HL-60/S4 treated with phorbol 12-myristate 13-acetate at 8.2 ng/mL for 4 days and 3 days (cell line): ENCODE measurements around the gene SLC35C1.

Experiments used
- in situ Hi-C: fragments of 300-500 bp; cut with MboI; formaldehyde crosslinking; loops from 2 replicates; pipeline ENCODE4 v1.15.0; 2022; ENCODE audit warnings: low sequenced_read_pairs

Gene SLC35C1

GRCh38 chr11:45804761-45805304, at the start of gene SLC35C1:
TSS of gene SLC35C1 (plus strand) at chr11:45805149. CDS start at chr11:45805802, 653 bp downstream.
- in situ Hi-C loops, result no loop called here

GRCh38 chr11:45755281-45755859, 49.6 kb upstream of the SLC35C1 start:
- in situ Hi-C loops, result no loop called here

GRCh38 chr11:45756384-45757010, 48.5 kb upstream of the SLC35C1 start:
- in situ Hi-C loops, result no loop called here

- in situ Hi-C loops, result no loop called here
These were observed 47.3 kb upstream of the SLC35C1 start for GRCh38 chr11:45757672-45758071.

GRCh38 chr11:45761659-45762058, 43.3 kb upstream of the SLC35C1 start:
- in situ Hi-C loops, result no loop called here

GRCh38 chr11:45765107-45765668, 39.8 kb upstream of the SLC35C1 start:
- in situ Hi-C loops, result no loop called here

GRCh38 chr11:45765836-45766235, 39.1 kb upstream of the SLC35C1 start:
- in situ Hi-C loops, result no loop called here

- in situ Hi-C loops, result no loop called here
These were observed 38.5 kb upstream of the SLC35C1 start for GRCh38 chr11:45766469-45766868.

- in situ Hi-C loops, result no loop called here
These were observed 36.5 kb upstream of the SLC35C1 start for GRCh38 chr11:45768486-45768885.

GRCh38 chr11:45769960-45770359, 35.0 kb upstream of the SLC35C1 start:
- in situ Hi-C loops, result loop anchor here (10.0 kb wide), 1 partner anchor 395 kb away; no protein-coding TSS in a partner anchor

- in situ Hi-C loops, result loop anchor here (10.0 kb wide), 1 partner anchor 396 kb away; no protein-coding TSS in a partner anchor
These were observed 33.8 kb upstream of the SLC35C1 start for GRCh38 chr11:45771193-45771565.

GRCh38 chr11:45771566-45772448, 33.1 kb upstream of the SLC35C1 start:
- in situ Hi-C loops, result loop anchor here (10.0 kb wide), 1 partner anchor 397 kb away; no protein-coding TSS in a partner anchor

GRCh38 chr11:45772449-45772774, 32.5 kb upstream of the SLC35C1 start:
- in situ Hi-C loops, result loop anchor here (10.0 kb wide), 1 partner anchor 398 kb away; no protein-coding TSS in a partner anchor

GRCh38 chr11:45772986-45773785, 31.8 kb upstream of the SLC35C1 start:
- in situ Hi-C loops, result loop anchor here (10.0 kb wide), 1 partner anchor 398 kb away; no protein-coding TSS in a partner anchor

- in situ Hi-C loops, result loop anchor here (10.0 kb wide), 1 partner anchor 399 kb away; no protein-coding TSS in a partner anchor
These were observed 30.9 kb upstream of the SLC35C1 start for GRCh38 chr11:45773786-45774655.

- in situ Hi-C loops, result loop anchor here (10.0 kb wide), 1 partner anchor 400 kb away; no protein-coding TSS in a partner anchor
These were observed 30.2 kb upstream of the SLC35C1 start for GRCh38 chr11:45774786-45775185.

GRCh38 chr11:45777127-45777969, 27.6 kb upstream of the SLC35C1 start:
- in situ Hi-C loops, result loop anchor here (10.0 kb wide), 1 partner anchor 403 kb away; no protein-coding TSS in a partner anchor

- in situ Hi-C loops, result loop anchor here (10.0 kb wide), 1 partner anchor 404 kb away; no protein-coding TSS in a partner anchor
These were observed 26.6 kb upstream of the SLC35C1 start for GRCh38 chr11:45778341-45778740.
